ENCODE measurements around the gene APBB1. TPM values are rescaled to one million over a fixed set of nuclear protein-coding genes. Genes with fewer than 3 reads are reported as not detected.

The APBB1 gene
- total RNA-seq, 1 donor from 2014 or later, result 34.5 TPM

- H3K27me3 Mint-ChIP-seq (ENCODE audit: low read depth), result no peaks in the 10 kb centered on the region
- peak; percentile 82 for TF ChIP-seq CTCF (IDR thresholded peaks at IDR 0.05)
- no peak for DNase-seq (ENCODE audit: low spot score)
These were observed 24.5 kb upstream of the APBB1 start for GRCh38 chr11:6443269-6444003.

GRCh38 chr11:6442441-6442840 lies 23.5 kb upstream of the APBB1 start:
- Mint-ChIP-seq H3K4me1 (ENCODE audit: low read depth) (no peaks in the 10 kb centered on the region), H3K9me3 (ENCODE audit: low read depth) (no peaks in the 10 kb centered on the region), H3K4me3 (ENCODE audit: unreplicated experiment) (no peak overlapping the region), H3K27ac (ENCODE audit: unreplicated experiment) (no peak overlapping the region), H3K27me3 (ENCODE audit: low read depth) (no peaks in the 10 kb centered on the region), H3K36me3 (ENCODE audit: low read depth) (peaks cover under 1% of the 10 kb centered on the region)
- no peak for TF ChIP-seq CTCF (IDR thresholded peaks at IDR 0.05)
- DNase-seq (ENCODE audit: low spot score), result no peak

More at GRCh38 chr11:6443269-6444003, 24.5 kb upstream of the APBB1 start:
- Mint-ChIP-seq H3K4me3 (ENCODE audit: unreplicated experiment) (no peak overlapping the region), H3K9me3 (ENCODE audit: low read depth) (no peaks in the 10 kb centered on the region), H3K36me3 (ENCODE audit: low read depth) (peaks cover 5% of the 10 kb centered on the region), H3K4me1 (ENCODE audit: low read depth) (no peaks in the 10 kb centered on the region), H3K27ac (ENCODE audit: unreplicated experiment) (no peak overlapping the region)

- Mint-ChIP-seq H3K4me1 (ENCODE audit: low read depth) (no peaks in the 10 kb centered on the region), H3K4me3 (ENCODE audit: unreplicated experiment) (no peak within 1 kb of the TSS), H3K27ac (ENCODE audit: unreplicated experiment) (no peak within 1 kb of the TSS), H3K9me3 (ENCODE audit: low read depth) (no peaks in the 10 kb centered on the region), H3K36me3 (ENCODE audit: low read depth) (no peaks in the 10 kb centered on the region), H3K27me3 (ENCODE audit: low read depth) (no peaks in the 10 kb centered on the region)
- DNase-seq (ENCODE audit: low spot score), result no peak
- no peak for TF ChIP-seq CTCF (IDR thresholded peaks at IDR 0.05)
These were observed 22.0 kb upstream of the APBB1 start, which contains the start of gene HPX for GRCh38 chr11:6440906-6441358. HPX (minus strand) TSS chr11:6440987; CDS start chr11:6440963, 24 bp downstream.

- peak; percentile 79 for TF ChIP-seq CTCF (IDR thresholded peaks at IDR 0.05)
- Mint-ChIP-seq H3K27ac (ENCODE audit: unreplicated experiment) (no peak overlapping the region), H3K9me3 (ENCODE audit: low read depth) (no peaks in the 10 kb centered on the region), H3K36me3 (ENCODE audit: low read depth) (no peaks in the 10 kb centered on the region), H3K4me1 (ENCODE audit: low read depth) (no peaks in the 10 kb centered on the region), H3K4me3 (ENCODE audit: unreplicated experiment) (no peak overlapping the region), H3K27me3 (ENCODE audit: low read depth) (no peaks in the 10 kb centered on the region)
- DNase-seq (ENCODE audit: low spot score), result no peak
These were observed 20.2 kb upstream of the APBB1 start for GRCh38 chr11:6438979-6439571.

- DNase-seq (ENCODE audit: low spot score), result no peak
- no peak overlapping the region for H3K4me3 Mint-ChIP-seq (ENCODE audit: unreplicated experiment)
- no peak for TF ChIP-seq CTCF (IDR thresholded peaks at IDR 0.05)
- H3K9me3 Mint-ChIP-seq (ENCODE audit: low read depth), result no peaks in the 10 kb centered on the region
- H3K27me3 Mint-ChIP-seq (ENCODE audit: low read depth), result no peaks in the 10 kb centered on the region
- H3K4me1 Mint-ChIP-seq (ENCODE audit: low read depth), result no peaks in the 10 kb centered on the region
- no peaks in the 10 kb centered on the region for H3K36me3 Mint-ChIP-seq (ENCODE audit: low read depth)
- no peak overlapping the region for H3K27ac Mint-ChIP-seq (ENCODE audit: unreplicated experiment)
These were observed 19.1 kb upstream of the APBB1 start for GRCh38 chr11:6437993-6438392.

Measured in chondrocyte (in vitro differentiated cells).